ENCODE measurements around the gene SLC17A7.

Gene SLC17A7

GRCh38 chr19:49395581-49396407 is 45.5 kb downstream of the SLC17A7 start:
- no peak for DNase-seq
- in situ Hi-C loops (cut with HindIII; ENCODE audit: low pct_ligation_motif_present, low pct_unique_long_range_greater_than_20kb, low sequenced_read_pairs), result no loop called here

GRCh38 chr19:49393881-49394280 is 47.4 kb downstream of the SLC17A7 start:
- in situ Hi-C loops (cut with HindIII; ENCODE audit: low pct_ligation_motif_present, low pct_unique_long_range_greater_than_20kb, low sequenced_read_pairs), result no loop called here

GRCh38 chr19:49391581-49392399 is 49.5 kb downstream of the SLC17A7 start:
- in situ Hi-C loops (cut with HindIII; ENCODE audit: low pct_ligation_motif_present, low pct_unique_long_range_greater_than_20kb, low sequenced_read_pairs), result no loop called here
- peak; percentile 73 for DNase-seq

More at GRCh38 chr19:49393881-49394280, 47.4 kb downstream of the SLC17A7 start:
- DNase-seq, result no peak

- DNase-seq, result no peak
- in situ Hi-C loops (cut with HindIII; ENCODE audit: low pct_ligation_motif_present, low pct_unique_long_range_greater_than_20kb, low sequenced_read_pairs), result no loop called here
Measured at GRCh38 chr19:49390929-49391359, 50.4 kb downstream of the SLC17A7 start.

GRCh38 chr19:49390131-49390928 is 51.0 kb downstream of the SLC17A7 start:
- in situ Hi-C loops (cut with HindIII; ENCODE audit: low pct_ligation_motif_present, low pct_unique_long_range_greater_than_20kb, low sequenced_read_pairs), result no loop called here

GRCh38 chr19:49389406-49389805 is 51.9 kb downstream of the SLC17A7 start:
- DNase-seq, result no peak
- in situ Hi-C loops (cut with HindIII; ENCODE audit: low pct_ligation_motif_present, low pct_unique_long_range_greater_than_20kb, low sequenced_read_pairs), result no loop called here

More at GRCh38 chr19:49390131-49390928, 51.0 kb downstream of the SLC17A7 start:
- no peak for DNase-seq

- in situ Hi-C loops (cut with HindIII; ENCODE audit: low pct_ligation_motif_present, low pct_unique_long_range_greater_than_20kb, low sequenced_read_pairs), result no loop called here
- DNase-seq, result peak; percentile 74
Measured at GRCh38 chr19:49387936-49388372, 53.4 kb downstream of the SLC17A7 start, which contains the start of gene KASH5. KASH5 (plus strand) TSS chr19:49388249; CDS start chr19:49390884, 2,635 bp downstream.

- in situ Hi-C loops (cut with HindIII; ENCODE audit: low pct_ligation_motif_present, low pct_unique_long_range_greater_than_20kb, low sequenced_read_pairs), result no loop called here
- no peak for DNase-seq
Measured at GRCh38 chr19:49383599-49383998, 57.7 kb downstream of the SLC17A7 start.

- in situ Hi-C loops (cut with HindIII; ENCODE audit: low pct_ligation_motif_present, low pct_unique_long_range_greater_than_20kb, low sequenced_read_pairs), result no loop called here
Measured at GRCh38 chr19:49382639-49383038, 58.7 kb downstream of the SLC17A7 start.

GRCh38 chr19:49380391-49380790 is 60.9 kb downstream of the SLC17A7 start:
- in situ Hi-C loops (cut with HindIII; ENCODE audit: low pct_ligation_motif_present, low pct_unique_long_range_greater_than_20kb, low sequenced_read_pairs), result no loop called here

More at GRCh38 chr19:49382639-49383038, 58.7 kb downstream of the SLC17A7 start:
- DNase-seq, result no peak

More at GRCh38 chr19:49380391-49380790, 60.9 kb downstream of the SLC17A7 start:
- DNase-seq, result no peak

All from ACHN (cell line).